HepG2 (cell line): ENCODE data around the gene EEFSEC. TPM values are rescaled to one million over a fixed set of nuclear protein-coding genes. Genes with fewer than 3 reads are reported as not detected.

Source experiments
- ATAC-seq: fragments of 200-7000 bp; cut with Tn5 transposase; 3 replicates; pipeline ENCODE4 v1.9.1; 2020; ENCODE audit warnings: mild to moderate bottlenecking, moderate library complexity
- BruUV-seq: library from RNA; stranded (reverse); fragments of 400-500 nt; replicated peaks from 2 replicates; lab custom pipeline; 2021; lab: Mats Ljungman, UMichigan
- CTCF ChIA-PET: fragments of 300-600 bp; formaldehyde crosslinking; extraction: SDS; loops from one replicate; lab custom pipeline; 2021; ENCODE audit warnings: low total read pairs, inconsistent platforms, low intra/inter-chr PET ratio; lab: Yijun Ruan, JAX
- POLR2A ChIA-PET: fragments of 350-600 bp; sonication (Branson Sonifier 250); formaldehyde crosslinking; loops from one replicate; lab custom pipeline; 2020; ENCODE audit warnings: antibody characterized with exemption, inconsistent platforms; lab: Yijun Ruan, JAX
- DNase-seq: peaks from one replicate; pipeline ENCODE4 v3.0.0-alpha.2; 2015; ENCODE audit warnings: low spot score
- FAIRE-seq: peaks from 3 replicates; lab custom pipeline; 2011; peaks lifted over from hg19 to GRCh38; lab: Jason Lieb, UNC
- H2AFZ ChIP-seq: one replicate; pipeline ENCODE4 v1.6.1; 2011; ENCODE audit warnings: low read length, inconsistent platforms
- H3K27ac ChIP-seq: fragments of 300-600 bp; 3 replicates; pipeline ENCODE4 v1.8.0; 2011; ENCODE audit warnings: mixed run types, mild to moderate bottlenecking, mixed read lengths, low read length, inconsistent platforms; ENCODE audit not compliant: insufficient read depth; ENCODE audit errors: extremely low read length
- H3K27me3 ChIP-seq, 2 experiments: fragments of 200-600 bp in 1 of 2; 2 replicates in 1 of 2; 3 replicates in 1 of 2; pipeline versions ENCODE4 v1.6.0 to v1.8.0; 2011; ENCODE audit warnings: low read length in 2 of 2, mild to moderate bottlenecking in 2 of 2, moderate library complexity in 2 of 2, inconsistent platforms in 1 of 2; ENCODE audit not compliant: insufficient read depth in 2 of 2, control insufficient read depth in 1 of 2
- H3K36me3 ChIP-seq, 2 experiments: fragments of 200-600 bp in 1 of 2; replicated peaks in 1 of 2; 2 replicates in 1 of 2; 3 replicates in 1 of 2; pipeline versions ENCODE4 v1.5.1 to v1.8.0; 2011; ENCODE audit warnings: low read length in 2 of 2, inconsistent platforms in 1 of 2; ENCODE audit not compliant: insufficient read depth in 2 of 2, control insufficient read depth in 1 of 2
- H3K4me1 ChIP-seq: 2 replicates; pipeline ENCODE4 v1.5.1; 2012; ENCODE audit warnings: low read length, inconsistent platforms; ENCODE audit not compliant: insufficient read depth
- H3K4me2 ChIP-seq: 2 replicates; pipeline ENCODE4 v1.6.0; 2011; ENCODE audit warnings: low read depth, low read length, inconsistent platforms
- H3K4me3 ChIP-seq, 3 experiments: fragments of 200-600 bp in 1 of 3; sonication (generic), shearing (Covaris generic) in 1 of 3; replicated peaks in 1 of 3; 2 replicates each; pipeline ENCODE4 v1.5.1; 2011 to 2016; ENCODE audit warnings: low read length in 3 of 3, inconsistent platforms in 2 of 3, low read depth in 2 of 3, mild to moderate bottlenecking in 2 of 3, control low read depth in 1 of 3, mixed read lengths in 1 of 3; ENCODE audit not compliant: insufficient read depth in 1 of 3
- H3K79me2 ChIP-seq: one replicate; pipeline ENCODE4 v1.6.1; 2011; ENCODE audit warnings: low read length, inconsistent platforms; ENCODE audit not compliant: insufficient read depth
- H3K9ac ChIP-seq: 2 replicates; pipeline ENCODE4 v1.6.0; 2011; ENCODE audit warnings: mild to moderate bottlenecking, low read depth, low read length, inconsistent platforms; ENCODE audit not compliant: insufficient read depth
- H3K9me3 ChIP-seq: 2 replicates; pipeline ENCODE4 v1.5.1; 2012; ENCODE audit warnings: mild to moderate bottlenecking, low read length
- H4K20me1 ChIP-seq: 2 replicates; pipeline ENCODE4 v1.6.0; 2011; ENCODE audit warnings: inconsistent platforms, mild to moderate bottlenecking, low read length, moderate library complexity; ENCODE audit not compliant: insufficient read depth
- ADNP ChIP-seq: sonication (generic); formaldehyde crosslinking; IDR thresholded peaks from 2 replicates; pipeline ENCODE4 v1.4.0; 2020; ENCODE audit warnings: missing genetic modification reagents
- ARNTL ChIP-seq: sonication (generic); formaldehyde crosslinking; IDR thresholded peaks from 2 replicates; pipeline ENCODE4 v1.4.0; 2020; ENCODE audit warnings: mild to moderate bottlenecking, missing genetic modification reagents
- HDAC1 ChIP-seq: sonication (generic); formaldehyde crosslinking; IDR thresholded peaks from 2 replicates; pipeline ENCODE4 v1.5.1; 2020; ENCODE audit warnings: mild to moderate bottlenecking, missing genetic modification reagents
- HNF1B ChIP-seq: sonication (generic); formaldehyde crosslinking; IDR thresholded peaks from 2 replicates; pipeline ENCODE4 v1.5.1; 2020; ENCODE audit warnings: mild to moderate bottlenecking, moderate library complexity, missing genetic modification reagents
- SRSF9 ChIP-seq: fragments of 200-400 bp; formaldehyde crosslinking; IDR thresholded peaks from 2 replicates; pipeline ENCODE4 v1.6.1; 2018; ENCODE audit warnings: borderline replicate concordance, mild to moderate bottlenecking, low read depth, low read length; ENCODE audit not compliant: insufficient read depth, poor library complexity, severe bottlenecking
- ZBTB20 ChIP-seq: sonication (generic); formaldehyde crosslinking; IDR thresholded peaks from 2 replicates; pipeline ENCODE4 v1.8.1; 2023; ENCODE audit warnings: missing genetic modification reagents, low read depth, mild to moderate bottlenecking, borderline replicate concordance
- ZNF256 ChIP-seq: sonication (generic); formaldehyde crosslinking; conservative IDR thresholded peaks from 2 replicates; pipeline ENCODE4 v1.4.0; 2020; ENCODE audit warnings: missing genetic modification reagents
- ZNF292 ChIP-seq: sonication (generic); formaldehyde crosslinking; IDR thresholded peaks from 2 replicates; pipeline ENCODE4 v1.8.1; 2022; ENCODE audit warnings: mild to moderate bottlenecking, low read depth, missing genetic modification reagents, borderline replicate concordance
- ZNF503 ChIP-seq: sonication (generic); formaldehyde crosslinking; IDR thresholded peaks from 2 replicates; pipeline ENCODE4 v1.4.0; 2020; ENCODE audit warnings: missing genetic modification reagents
- ZNF562 ChIP-seq: sonication (generic); formaldehyde crosslinking; IDR thresholded peaks from 2 replicates; pipeline ENCODE4 v1.8.0; 2022; ENCODE audit warnings: missing genetic modification reagents, borderline replicate concordance
- WGBS: methylation state at CpG from one replicate; pipeline ENCODE4 v1.1.6; 2017; ENCODE audit warnings: low lambda C conversion rate; 5-methylcytosine and 5-hydroxymethylcytosine counted together
- in situ Hi-C: cut with HindIII; loops from 2 replicates; pipeline ENCODE4 v1.10.0; 2017; ENCODE audit warnings: low pct_unique_long_range_greater_than_20kb; ENCODE audit not compliant: extremely low pct_ligation_motif_present
- intact Hi-C: fragments of 100-400 bp; cut with micrococcal nuclease; formaldehyde crosslinking; loops from one replicate; pipeline ENCODE4 v1.10.0; 2022; ENCODE audit not compliant: unreplicated experiment
- polyA plus RNA-seq, 8 experiments: library from polyadenylated mRNA; depleted of rRNA in 3 of 8; stranded (reverse) in 7 of 8; unstranded in 1 of 8; fragments of >200 nt; fragmentation: Illumina TruSeq in 4 of 8; extraction: Trizol in 4 of 8; gene quantifications; 2 replicates each; pipeline versions ENCODE4 v1.2.1 to v1.2.3, GENCODE V29; 2011 to 2016; ENCODE audit warnings: low read depth in 4 of 8, missing spikeins in 1 of 8, mixed read lengths in 1 of 8; ENCODE audit not compliant: insufficient read depth in 1 of 8
- total RNA-seq, 5 experiments: library from RNA; depleted of rRNA; stranded (reverse); fragments of >200 nt; fragmentation: Illumina TruSeq; extraction: Trizol; gene quantifications; 2 replicates each; pipeline ENCODE4 v1.2.3, GENCODE V29; 2016; ENCODE audit warnings: low read depth in 1 of 5

The EEFSEC gene
- total and polyA plus RNA-seq, 2 of the 13 experiments (the other 11 are each of a cell fraction or from before 2014, with no cell fraction given): 6.4 to 24.2 TPM

- TF ChIP-seq ZNF292 (CRISPR knock-in tag) (peak; percentile 47; the same call in 1 of the 2 replicates), ZNF503 (CRISPR knock-in tag) (no peak)
Observed at GRCh38 chr3:128385080-128385832, 232.0 kb downstream of the EEFSEC start (continued).

- Histone ChIP-seq H3K4me3 (no peak overlapping the region), H3K9me3 (no peaks in the 10 kb centered on the region), H3K27me3 (no peaks in the 10 kb centered on the region), H3K79me2 (no peaks in the 10 kb centered on the region), H3K36me3 (peaks cover 0 to 5% of the 10 kb centered on the region in 2 experiments; a peak in 2 of 5 replicates), H2AFZ (no peak overlapping the region), H4K20me1 (no peaks in the 10 kb centered on the region), H3K4me2 (no peak overlapping the region), H3K4me1 (peaks cover 23% of the 10 kb centered on the region), H3K9ac (no peak overlapping the region), H3K27ac (no peak overlapping the region)
- ChIA-PET POLR2A (no interaction called here), CTCF (no interaction called here)
- in situ Hi-C loops: no loop called here
- DNase-seq (no peak), ATAC-seq (no peak), FAIRE-seq (no peak)
- WGBS: 98% methylated on average over 9 of the region's 9 CpGs
- intact Hi-C loops: no loop called here
- no TSS peak for BruUV-seq
- TF ChIP-seq HDAC1 (CRISPR knock-in tag) (no peak), ADNP (no peak), HNF1B (CRISPR knock-in tag) (no peak), ZBTB20 (CRISPR knock-in tag) (no peak), ARNTL (no peak), ZNF256 (CRISPR knock-in tag) (no peak), SRSF9 (no peak), ZNF562 (CRISPR knock-in tag) (no peak)
Observed at GRCh38 chr3:128388932-128389331, 235.7 kb downstream of the EEFSEC start.
